Thymus (tissue), 11 donors: ENCODE data around the gene TRPM5. TPM values are rescaled to one million over a fixed set of nuclear protein-coding genes. Genes with fewer than 3 reads are reported as not detected.

ENCODE experiments used
- DNase-seq, 9 donors: peaks; one replicate each; pipeline ENCODE4 v3.0.0-alpha.2; 2013; ENCODE audit warnings: low spot score in 9 of 9, low read depth in 6 of 9, missing footprints in 1 of 9
- H3K27ac ChIP-seq, 2 donors: one replicate each; pipeline ENCODE4 v1.5.1; 2013; ENCODE audit warnings: control low read depth in 1 of 2, low read depth in 1 of 2, low read length in 1 of 2, mild to moderate bottlenecking in 1 of 2, moderate library complexity in 1 of 2
- H3K27me3 ChIP-seq, 2 donors: one replicate each; pipeline ENCODE4 v1.5.1; 2013; ENCODE audit warnings: low read length in 1 of 2; ENCODE audit not compliant: control insufficient read depth in 2 of 2, insufficient read depth in 1 of 2
- H3K36me3 ChIP-seq, 2 donors: one replicate each; pipeline ENCODE4 v1.5.1; 2013; ENCODE audit warnings: low read length in 1 of 2, mild to moderate bottlenecking in 1 of 2, moderate library complexity in 1 of 2; ENCODE audit not compliant: control insufficient read depth in 2 of 2, insufficient read depth in 2 of 2
- H3K4me1 ChIP-seq, 2 donors: one replicate each; pipeline ENCODE4 v1.5.1; 2013; ENCODE audit warnings: low read length in 2 of 2; ENCODE audit not compliant: control insufficient read depth in 2 of 2, insufficient read depth in 2 of 2
- H3K4me3 ChIP-seq, 2 donors: one replicate each; pipeline ENCODE4 v1.5.1; 2013; ENCODE audit warnings: low read length in 2 of 2, control low read depth in 1 of 2, mild to moderate bottlenecking in 1 of 2
- H3K9me3 ChIP-seq, 2 donors: one replicate each; pipeline ENCODE4 v1.5.1; 2013; ENCODE audit warnings: low read length in 1 of 2, mild to moderate bottlenecking in 1 of 2; ENCODE audit not compliant: control insufficient read depth in 2 of 2, insufficient read depth in 1 of 2
- WGBS: extraction: QIAGEN DNeasy Blood & Tissue Kit; methylation state at CpG from one replicate; pipeline ENCODE4 v1.1.7; 2013; 5-methylcytosine and 5-hydroxymethylcytosine counted together
- polyA plus RNA-seq: library from polyadenylated mRNA; stranded (reverse); fragments of 200-250 nt; gene quantifications from one replicate; pipeline ENCODE4 v1.2.3, GENCODE V29; 2013
- total RNA-seq: library from RNA; stranded (reverse); fragments of 120-200 nt; gene quantifications from one replicate; pipeline ENCODE4 v1.2.4, GENCODE V29; 2013
- donor health status: healthy.

Gene TRPM5
- total and polyA plus RNA-seq, 2 donors: 0.09 to 0.55 TPM

DNA sequence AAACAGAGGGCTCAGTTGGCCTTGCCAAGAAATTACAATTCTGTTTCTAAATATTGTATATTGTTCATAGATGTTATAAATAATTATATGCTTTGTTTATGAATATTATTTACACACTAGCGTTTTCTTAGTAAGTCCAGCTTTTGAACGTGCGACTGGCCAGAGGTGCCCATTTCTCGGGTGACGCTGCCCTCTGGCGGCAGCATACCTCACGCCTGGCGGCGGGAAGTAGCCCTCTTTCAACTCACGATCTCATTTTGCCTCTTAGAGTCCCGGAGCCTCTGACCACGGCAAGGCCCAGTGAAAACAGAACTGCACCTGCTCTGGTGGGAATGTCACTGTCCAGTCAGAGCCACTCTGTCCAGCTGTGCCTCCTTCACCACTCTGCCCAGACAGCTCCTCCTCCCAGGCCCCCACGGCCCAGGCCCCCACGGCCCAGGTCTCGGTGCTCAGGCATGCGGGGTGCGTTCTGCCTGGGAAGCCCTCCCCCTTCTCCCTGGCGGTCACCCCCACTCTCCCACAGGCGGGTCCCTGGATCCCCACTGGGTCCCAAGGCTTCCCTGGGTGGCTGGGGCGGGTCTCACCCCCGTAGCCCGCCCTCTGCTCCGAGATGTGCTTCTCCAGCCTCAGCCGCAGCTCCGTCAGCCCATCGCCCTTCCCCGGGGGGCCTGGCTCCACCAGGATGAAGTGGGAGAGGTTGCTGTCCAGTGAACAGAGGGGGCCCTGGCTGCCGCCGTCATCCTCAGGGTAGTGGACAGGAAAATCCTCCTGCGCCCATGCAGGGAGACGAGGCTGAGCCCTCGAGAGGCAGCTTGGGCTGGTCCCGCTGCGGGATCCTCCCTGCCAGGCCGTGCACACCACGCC lies 24.4 kb downstream of the TRPM5 start:
- Histone ChIP-seq H3K27me3 (peaks cover 0 to 10% of the 10 kb centered on the region in 2 donors), H3K9me3 (no peaks in the 10 kb centered on the region), H3K4me3 (no peak overlapping the region), H3K4me1 (peaks cover 2 to 8% of the 10 kb centered on the region in 2 donors), H3K27ac (peak overlapping the region in 1 of 2 donors; percentile 3), H3K36me3 (no peaks in the 10 kb centered on the region)
- DNase-seq: peak in 6 of 9 donors; percentile 40 to 71 (median 56)
- WGBS: 66% methylated on average over 36 of the region's 36 CpGs

DNA sequence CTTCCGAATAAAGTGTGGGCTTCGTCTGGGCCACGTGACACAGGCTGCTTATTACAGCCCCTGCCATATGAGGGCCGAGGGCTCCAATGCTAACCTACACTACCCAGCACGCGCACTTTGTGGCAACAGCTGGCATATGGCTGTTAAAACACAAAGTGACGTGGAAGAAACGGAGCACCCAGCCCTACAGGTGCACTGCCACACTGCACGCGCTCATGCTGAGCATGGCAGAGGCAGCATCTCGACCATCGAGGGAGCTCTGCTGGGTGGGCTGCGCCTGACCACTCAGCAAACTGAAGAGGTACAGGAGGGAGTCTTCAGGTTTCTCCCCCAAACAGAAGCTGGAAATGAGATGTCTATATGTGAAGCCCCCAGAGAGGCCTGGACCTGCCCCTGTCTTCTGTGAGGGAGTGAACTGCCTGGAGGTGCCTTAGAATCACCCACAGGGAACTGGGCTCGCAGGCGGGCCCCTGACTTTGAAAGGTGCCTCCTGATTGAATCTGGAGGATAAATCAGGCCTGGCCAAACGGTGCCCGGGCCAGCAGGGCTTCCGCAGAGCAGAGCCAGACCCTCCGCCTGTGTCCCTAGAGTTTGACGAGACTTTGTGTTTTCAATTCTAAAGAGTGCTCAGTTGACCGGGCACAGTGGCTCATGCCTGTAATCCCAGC lies 25.5 kb downstream of the TRPM5 start:
- DNase-seq: peak in 3 of 9 donors; percentile 16 to 63 (median 19)
- H3K4me1 ChIP-seq: peaks cover 2 to 8% of the 10 kb centered on the region in 2 donors
- 61% methylated on average over 21 of the region's 21 CpGs for WGBS
- H3K9me3 ChIP-seq: no peaks in the 10 kb centered on the region
- peaks cover 0 to 10% of the 10 kb centered on the region in 2 donors for H3K27me3 ChIP-seq
- no peak overlapping the region for H3K4me3 ChIP-seq
- H3K36me3 ChIP-seq: no peaks in the 10 kb centered on the region
- no peak overlapping the region for H3K27ac ChIP-seq

DNA sequence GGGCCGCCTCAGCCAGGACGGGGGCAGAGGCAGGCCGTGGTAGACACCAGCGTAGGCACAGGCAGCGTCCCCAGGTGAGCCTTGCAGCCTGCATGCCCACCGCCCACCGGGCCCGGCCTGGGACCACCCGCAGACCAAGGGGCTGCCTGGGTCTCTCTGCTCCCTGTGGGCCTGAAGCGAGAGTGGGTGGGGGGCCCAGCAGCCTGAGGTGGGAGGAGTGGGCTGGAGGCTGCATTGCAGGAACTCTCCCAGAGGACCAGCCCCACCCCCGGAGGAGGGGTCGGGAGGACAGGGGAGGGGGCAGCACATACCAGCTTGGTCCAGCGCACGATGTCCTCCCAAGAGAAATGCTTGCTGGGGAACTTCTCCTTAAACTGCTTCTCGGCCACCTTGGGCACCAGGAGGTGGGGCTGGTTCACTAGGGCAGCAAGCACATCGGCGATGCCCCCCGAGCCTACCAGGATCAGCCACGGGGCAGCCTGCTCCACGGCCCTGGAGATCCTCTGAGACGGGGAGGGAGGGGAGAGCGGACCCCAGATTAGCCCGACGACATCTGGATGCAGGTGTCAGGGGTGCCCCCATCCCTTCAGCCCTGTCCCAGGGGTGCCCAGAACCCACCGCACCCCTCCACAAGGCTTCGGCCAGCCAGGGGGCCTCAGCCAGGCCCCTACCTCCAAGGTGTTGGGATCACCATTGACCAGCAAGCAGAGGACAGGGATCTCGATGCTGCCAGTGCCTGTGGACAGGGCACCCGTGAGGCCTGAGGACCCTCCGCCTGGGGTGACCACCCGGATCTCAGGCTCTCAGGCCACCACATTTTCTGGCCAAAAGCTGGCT lies 26.2 kb downstream of the TRPM5 start:
- DNase-seq: no peak
- Histone ChIP-seq H3K4me1 (peaks cover 2 to 8% of the 10 kb centered on the region in 2 donors), H3K4me3 (no peak overlapping the region), H3K9me3 (no peaks in the 10 kb centered on the region), H3K36me3 (no peaks in the 10 kb centered on the region), H3K27me3 (peaks cover 0 to 10% of the 10 kb centered on the region in 2 donors), H3K27ac (no peak overlapping the region)
- WGBS: 92% methylated on average over 30 of the region's 30 CpGs

- Histone ChIP-seq H3K4me1 (peaks cover 2 to 8% of the 10 kb centered on the region in 2 donors), H3K27ac (no peak overlapping the region), H3K36me3 (no peaks in the 10 kb centered on the region), H3K9me3 (no peaks in the 10 kb centered on the region), H3K4me3 (no peak overlapping the region), H3K27me3 (peaks cover 0 to 10% of the 10 kb centered on the region in 2 donors)
- DNase-seq: no peak
- WGBS: 95% methylated on average over 18 of the region's 18 CpGs
Observed at GRCh38 chr11:2416765-2417164, 27.5 kb downstream of the TRPM5 start.

DNA sequence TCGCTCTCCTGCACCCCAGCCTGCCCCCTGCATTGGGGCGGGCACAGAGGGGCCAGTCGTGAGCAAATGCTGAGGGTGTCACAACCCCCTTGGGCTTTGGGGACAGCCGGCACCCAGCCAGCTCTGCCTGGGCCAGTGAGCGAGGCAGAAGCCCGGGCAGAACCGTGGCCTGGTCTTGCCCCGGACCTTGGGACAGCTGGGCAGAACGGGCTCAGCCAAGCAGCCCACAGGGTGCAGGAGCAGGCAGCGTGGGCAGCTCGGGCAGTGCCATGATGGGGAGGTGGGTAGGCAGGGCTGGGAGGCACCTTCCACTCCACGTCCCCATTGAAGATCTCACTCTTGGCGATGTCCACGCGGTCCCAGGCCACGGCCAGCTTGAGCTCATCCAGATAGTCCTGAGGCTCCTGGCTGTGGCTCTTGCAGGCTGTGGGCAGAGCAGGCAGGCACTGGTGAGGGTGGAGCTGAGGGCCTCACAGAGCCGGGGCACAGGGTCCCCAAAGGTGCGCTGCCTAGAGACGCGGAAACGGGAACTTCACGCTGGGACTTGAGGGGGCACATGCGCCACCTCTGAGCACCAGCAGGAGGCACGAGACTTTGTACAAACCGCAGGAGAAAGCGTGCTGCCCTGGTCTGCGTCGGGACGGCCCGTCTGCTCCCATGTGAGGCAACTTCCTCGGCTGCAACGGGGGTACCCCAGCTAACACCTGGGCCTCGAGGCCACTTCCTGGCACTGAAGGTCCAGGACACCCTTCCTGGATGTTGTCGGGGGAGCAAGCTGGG lies 28.5 kb downstream of the TRPM5 start:
- DNase-seq: no peak
- no peak overlapping the region for H3K27ac ChIP-seq
- WGBS: 86% methylated on average over 34 of the region's 34 CpGs
- H3K4me1 ChIP-seq: peaks cover 2 to 8% of the 10 kb centered on the region in 2 donors
- H3K27me3 ChIP-seq: peaks cover 0 to 9% of the 10 kb centered on the region in 2 donors
- no peak overlapping the region for H3K4me3 ChIP-seq
- no peaks in the 10 kb centered on the region for H3K9me3 ChIP-seq
- H3K36me3 ChIP-seq: no peaks in the 10 kb centered on the region

DNA sequence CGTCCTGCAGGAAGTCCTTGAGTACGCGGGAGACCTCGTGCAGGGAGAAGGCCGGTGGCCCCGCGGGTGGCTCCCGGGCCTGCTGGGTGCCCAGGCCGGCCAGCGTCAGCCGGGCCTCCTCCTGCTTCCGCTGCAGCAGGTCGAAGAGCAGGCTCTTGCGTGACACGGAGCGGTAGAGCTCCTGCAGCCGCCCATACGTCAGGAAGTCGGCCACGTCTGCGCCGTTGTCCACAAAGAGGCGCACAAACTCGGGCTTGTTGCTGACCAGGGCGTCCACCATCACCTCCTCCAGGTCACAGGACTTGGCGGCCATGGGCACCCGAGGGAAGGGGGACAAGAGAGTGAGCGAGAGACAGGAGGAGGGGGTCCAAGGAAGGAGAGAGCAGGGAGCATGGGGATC lies 29.1 kb downstream of the TRPM5 start:
- Histone ChIP-seq H3K4me1 (peaks cover 2 to 6% of the 10 kb centered on the region in 2 donors), H3K9me3 (no peaks in the 10 kb centered on the region), H3K4me3 (no peak overlapping the region), H3K27ac (no peak overlapping the region), H3K27me3 (peaks cover 0 to 6% of the 10 kb centered on the region in 2 donors), H3K36me3 (no peaks in the 10 kb centered on the region)
- WGBS: 95% methylated on average over 28 of the region's 28 CpGs
- no peak for DNase-seq

- no peaks in the 10 kb centered on the region for H3K36me3 ChIP-seq
- H3K27me3 ChIP-seq: peaks cover 0 to 7% of the 10 kb centered on the region in 2 donors
- H3K27ac ChIP-seq: no peak overlapping the region
- H3K9me3 ChIP-seq: no peaks in the 10 kb centered on the region
- no peak for DNase-seq
- 93% methylated on average over 35 of the region's 35 CpGs for WGBS
- H3K4me3 ChIP-seq: no peak overlapping the region
- H3K4me1 ChIP-seq: peaks cover 2 to 3% of the 10 kb centered on the region in 2 donors
Observed at GRCh38 chr11:2414616-2415015, 29.7 kb downstream of the TRPM5 start.

- Histone ChIP-seq H3K27me3 (peaks cover 0 to 13% of the 10 kb centered on the region in 2 donors), H3K9me3 (no peaks in the 10 kb centered on the region), H3K4me3 (no peak overlapping the region), H3K4me1 (peaks cover under 1 to 2% of the 10 kb centered on the region in 2 donors), H3K27ac (no peak overlapping the region), H3K36me3 (no peaks in the 10 kb centered on the region)
- WGBS: 90% methylated on average over 43 of the region's 43 CpGs
- DNase-seq: no peak
Observed at GRCh38 chr11:2413742-2414579, 30.4 kb downstream of the TRPM5 start.
